Psoas muscle (tissue), 8 donors: ENCODE data around the gene LYZL4. TPM values are rescaled to one million over a fixed set of nuclear protein-coding genes. Genes with fewer than 3 reads are reported as not detected.

ENCODE experiments used
- ATAC-seq, 4 donors: fragments of 200-7000 bp; cut with Tn5 transposase; one replicate each; pipeline ENCODE4 v1.9.1; 2020; ENCODE audit warnings: moderate library complexity in 3 of 4, mild to moderate bottlenecking in 2 of 4
- DNase-seq, 2 donors: peaks; one replicate each; pipeline ENCODE4 v3.0.0-alpha.2; 2020
- H3K27ac ChIP-seq: fragments of 200-600 bp; one replicate; pipeline ENCODE4 v1.8.0; 2022
- H3K27me3 ChIP-seq, 3 donors: fragments of 200-600 bp in 1 of 3; one replicate each; pipeline versions ENCODE4 v1.6.1 to v1.8.0; 2013 to 2022; ENCODE audit warnings: low read length in 2 of 3, mild to moderate bottlenecking in 2 of 3, moderate library complexity in 1 of 3; ENCODE audit not compliant: insufficient read depth in 3 of 3
- H3K36me3 ChIP-seq, 2 donors: fragments of 200-600 bp in 1 of 2; one replicate each; pipeline versions ENCODE4 v1.6.1 to v1.8.0; 2013 to 2022; ENCODE audit warnings: low read depth in 1 of 2, mild to moderate bottlenecking in 1 of 2, moderate library complexity in 1 of 2; ENCODE audit not compliant: insufficient read depth in 1 of 2
- H3K4me1 ChIP-seq: fragments of 200-600 bp; one replicate; pipeline ENCODE4 v1.8.0; 2022
- H3K4me3 ChIP-seq: fragments of 200-600 bp; one replicate; pipeline ENCODE4 v1.8.0; 2022; ENCODE audit warnings: mild to moderate bottlenecking
- H3K9me3 ChIP-seq: fragments of 200-600 bp; one replicate; pipeline ENCODE4 v1.8.0; 2022
- CTCF ChIP-seq: fragments of 200-600 bp; IDR thresholded peaks from one replicate; pipeline ENCODE4 v1.8.0; 2022; ENCODE audit warnings: antibody characterized with exemption
- WGBS, 3 donors: extraction: QIAGEN DNeasy Blood & Tissue Kit; methylation state at CpG; one replicate each; pipeline versions ENCODE4 v1.1.6 to v1.1.7; 2013; 5-methylcytosine and 5-hydroxymethylcytosine counted together
- intact Hi-C, 2 donors: fragments of 100-400 bp; cut with DNase I; formaldehyde crosslinking; loops; one replicate each; pipeline versions ENCODE4 v1.11.0 to v1.14.2; 2022
- polyA plus RNA-seq, 3 donors: library from polyadenylated mRNA; stranded (reverse); fragments of 200-250 nt; gene quantifications; one replicate each; pipeline ENCODE4 v1.2.3, GENCODE V29; 2013
- total RNA-seq, 4 donors: library from RNA; stranded (reverse); fragmentation: NEBNext Ultra II Directional in 2 of 4; extraction: Animal tissue kit (Norgen Biotek cat#: 25700) in 2 of 4; gene quantifications; one replicate each; pipeline versions ENCODE4 v1.2.1 to v1.2.4, GENCODE V29; 2021 to 2023
- donor health status: healthy with polysubstance abuse.
- donor health status: DM: no; HTN: no; CAD: no; lungs with moderate emphysema.
- donor health status: Bipolar disorder and iron deficiency.
- donor health status: healthy.
- donor health status: DM: yes; HTN: yes; CAD: no.
- donor health status: DM: no; HTN: no; CAD: no.
- donor health status: DM: no; HTN: no; CAD: no.
- donor health status: DM: yes; HTN: yes; CAD: no.

Gene LYZL4
- total and polyA plus RNA-seq, 7 donors = not detected

GRCh38 chr3:42443819-42444436 lies 33.5 kb upstream of the LYZL4 start:
- intact Hi-C loops = loop anchor here (2.0 to 10.0 kb wide), 6 partner anchors 197 to 549 kb away; no protein-coding TSS in a partner anchor
- TF ChIP-seq CTCF = peak; percentile 95

GRCh38 chr3:42443292-42443691 lies 32.9 kb upstream of the LYZL4 start:
- H3K36me3 ChIP-seq = no peaks in the 10 kb centered on the region
- H3K27ac ChIP-seq = no peak overlapping the region
- no peak for ATAC-seq
- H3K4me3 ChIP-seq = no peak overlapping the region
- peaks cover 0 to 6% (median 2%) of the 10 kb centered on the region in 3 donors for H3K27me3 ChIP-seq
- WGBS, 3 donors = 64 to 84% (median 77%) methylated on average over 4 of the region's 4 CpGs
- no peak for DNase-seq
- H3K4me1 ChIP-seq = no peaks in the 10 kb centered on the region
- no peaks in the 10 kb centered on the region for H3K9me3 ChIP-seq
- intact Hi-C loops = loop anchor here (2.0 to 10.0 kb wide), 6 partner anchors 196 to 548 kb away; no protein-coding TSS in a partner anchor
- no peak for TF ChIP-seq CTCF

More at GRCh38 chr3:42443819-42444436, 33.5 kb upstream of the LYZL4 start:
- Histone ChIP-seq H3K4me3 (no peak overlapping the region), H3K27ac (no peak overlapping the region), H3K36me3 (no peaks in the 10 kb centered on the region), H3K4me1 (no peaks in the 10 kb centered on the region), H3K9me3 (no peaks in the 10 kb centered on the region), H3K27me3 (peaks cover 0 to 6% (median 2%) of the 10 kb centered on the region in 3 donors)
- WGBS, 3 donors = 28 to 30% (median 29%) methylated on average over 9 of the region's 9 CpGs
- DNase-seq (peak; percentile 76 to 89), ATAC-seq (peak; percentile 93 to 99 (median 94))

GRCh38 chr3:42442640-42443039 lies 32.2 kb upstream of the LYZL4 start:
- Histone ChIP-seq H3K9me3 (no peaks in the 10 kb centered on the region), H3K4me1 (no peaks in the 10 kb centered on the region), H3K27me3 (peaks cover 0 to 6% (median 2%) of the 10 kb centered on the region in 3 donors), H3K4me3 (no peak overlapping the region), H3K36me3 (no peaks in the 10 kb centered on the region), H3K27ac (no peak overlapping the region)
- intact Hi-C loops = loop anchor here (2.0 to 10.0 kb wide), 6 partner anchors 195 to 548 kb away; no protein-coding TSS in a partner anchor
- no peak for ATAC-seq
- no peak for TF ChIP-seq CTCF
- no peak for DNase-seq
- WGBS, 3 donors = 82 to 87% (median 84%) methylated on average over 5 of the region's 5 CpGs

GRCh38 chr3:42441791-42442190 lies 31.4 kb upstream of the LYZL4 start:
- H3K27me3 ChIP-seq = peaks cover 0 to 6% (median 0%) of the 10 kb centered on the region in 3 donors
- 79 to 89% (median 85%) methylated on average over 2 of the region's 2 CpGs for WGBS, 3 donors
- ATAC-seq (no peak), DNase-seq (no peak)
- H3K27ac ChIP-seq = no peak overlapping the region
- no peak overlapping the region for H3K4me3 ChIP-seq
- H3K36me3 ChIP-seq = no peaks in the 10 kb centered on the region
- no peaks in the 10 kb centered on the region for H3K4me1 ChIP-seq
- intact Hi-C loops = loop anchor here (2.0 to 10.0 kb wide), 6 partner anchors 194 to 547 kb away; no protein-coding TSS in a partner anchor
- no peaks in the 10 kb centered on the region for H3K9me3 ChIP-seq
- no peak for TF ChIP-seq CTCF
